PC-3 (cell line): ENCODE results near the gene AFG1L. TPM values are rescaled to one million over a fixed set of nuclear protein-coding genes. Genes with fewer than 3 reads are reported as not detected.

Source experiments
- ATAC-seq: fragments of 200-7000 bp; cut with Tn5 transposase; 2 replicates; pipeline ENCODE4 v1.9.1; 2020; ENCODE audit warnings: mild to moderate bottlenecking, moderate library complexity
- BruUV-seq: library from RNA; stranded (reverse); fragments of 400-500 nt; replicated peaks from 2 replicates; lab custom pipeline; 2021; lab: Mats Ljungman, UMichigan
- CTCF ChIA-PET: fragments of 300-600 bp; sonication (Branson Sonifier 250); formaldehyde crosslinking; loops from one replicate; lab custom pipeline; 2022; ENCODE audit warnings: antibody characterized with exemption; lab: Charles Lee
- POLR2A ChIA-PET: fragments of 300-600 bp; sonication (Branson Sonifier 250); formaldehyde crosslinking; loops from one replicate; lab custom pipeline; 2022; ENCODE audit warnings: antibody characterized with exemption; ENCODE audit not compliant: unreplicated experiment; lab: Charles Lee
- DNase-seq: peaks from one replicate; pipeline ENCODE4 v3.0.0-alpha.2; 2015
- H2AFZ ChIP-seq: fragments of 300-600 bp; sonication (generic); 2 replicates; pipeline ENCODE4 v1.6.0; 2016; ENCODE audit warnings: antibody characterized with exemption, low read length
- H3F3A ChIP-seq: fragments of 300-600 bp; sonication (generic); one replicate; pipeline ENCODE4 v1.6.0; 2017; ENCODE audit warnings: antibody characterized with exemption, low read length, control low read depth, mild to moderate bottlenecking; ENCODE audit not compliant: unreplicated experiment
- H3K27ac ChIP-seq: fragments of 300-600 bp; sonication (generic); 2 replicates; pipeline ENCODE4 v1.5.1; 2016; ENCODE audit warnings: mild to moderate bottlenecking, low read length
- H3K27me3 ChIP-seq: fragments of 300-600 bp; sonication (generic); 2 replicates; pipeline ENCODE4 v1.6.1; 2016; ENCODE audit warnings: low read length, mixed read lengths
- H3K36me3 ChIP-seq: fragments of 300-600 bp; sonication (generic); 2 replicates; pipeline ENCODE4 v1.6.1; 2016; ENCODE audit warnings: low read depth, mixed run types, low read length, mixed read lengths
- H3K4me1 ChIP-seq: fragments of 300-600 bp; sonication (generic); 2 replicates; pipeline ENCODE4 v1.5.1; 2016; ENCODE audit warnings: low read length; ENCODE audit not compliant: insufficient read depth
- H3K4me2 ChIP-seq: fragments of 300-600 bp; sonication (generic); 2 replicates; pipeline ENCODE4 v1.6.0; 2016; ENCODE audit warnings: low read length
- H3K4me3 ChIP-seq: fragments of 300-600 bp; sonication (generic); 2 replicates; pipeline ENCODE4 v1.5.1; 2016; ENCODE audit warnings: mild to moderate bottlenecking, low read length, mixed read lengths
- H3K79me2 ChIP-seq: fragments of 300-600 bp; sonication (generic); 2 replicates; pipeline ENCODE4 v1.6.1; 2017; ENCODE audit warnings: low read length, mixed read lengths
- H3K9ac ChIP-seq: fragments of 300-600 bp; sonication (generic); 2 replicates; pipeline ENCODE4 v1.6.0; 2016; ENCODE audit warnings: mild to moderate bottlenecking, low read length
- H3K9me2 ChIP-seq: fragments of 300-600 bp; sonication (generic); replicated peaks from 2 replicates; pipeline ENCODE4 v1.6.1; 2016; ENCODE audit warnings: mixed run types, low read length, mixed read lengths
- H3K9me3 ChIP-seq: fragments of 300-600 bp; sonication (generic); 2 replicates; pipeline ENCODE4 v1.6.1; 2016; ENCODE audit warnings: low read length, mixed read lengths
- H4K20me1 ChIP-seq: fragments of 300-600 bp; sonication (generic); 2 replicates; pipeline ENCODE4 v1.6.1; 2016; ENCODE audit warnings: low read length, mixed read lengths
- EZH2 ChIP-seq: fragments of 300-600 bp; sonication (generic); IDR thresholded peaks from one replicate; pipeline ENCODE4 v1.6.1; 2017; ENCODE audit warnings: antibody characterized with exemption, mild to moderate bottlenecking, low read length; ENCODE audit not compliant: unreplicated experiment
- EZH2phosphoT487 ChIP-seq: fragments of 300-600 bp; sonication (generic); IDR thresholded peaks from 2 replicates; pipeline ENCODE4 v1.6.1; 2018; ENCODE audit warnings: mild to moderate bottlenecking, antibody characterized with exemption, low read length, borderline replicate concordance
- intact Hi-C: fragments of 100-400 bp; cut with micrococcal nuclease; formaldehyde crosslinking; loops from 2 replicates; pipeline ENCODE4 v1.9.0; 2023
- total RNA-seq: library from RNA; depleted of rRNA; stranded (reverse); fragments of >200 nt; gene quantifications from 2 replicates; pipeline ENCODE4 v1.2.3, GENCODE V29; 2014
- TF ChIP-seq, protein P1 (sequence below): fragments of 300-600 bp; sonication (generic); conservative IDR thresholded peaks from 2 replicates; pipeline ENCODE4 v1.5.1; 2017; ENCODE audit warnings: antibody characterized with exemption, low read depth, mild to moderate bottlenecking, low read length

AFG1L gene
- total RNA-seq, 1 experiment from 2014 or later, result 3.6 TPM

DNA sequence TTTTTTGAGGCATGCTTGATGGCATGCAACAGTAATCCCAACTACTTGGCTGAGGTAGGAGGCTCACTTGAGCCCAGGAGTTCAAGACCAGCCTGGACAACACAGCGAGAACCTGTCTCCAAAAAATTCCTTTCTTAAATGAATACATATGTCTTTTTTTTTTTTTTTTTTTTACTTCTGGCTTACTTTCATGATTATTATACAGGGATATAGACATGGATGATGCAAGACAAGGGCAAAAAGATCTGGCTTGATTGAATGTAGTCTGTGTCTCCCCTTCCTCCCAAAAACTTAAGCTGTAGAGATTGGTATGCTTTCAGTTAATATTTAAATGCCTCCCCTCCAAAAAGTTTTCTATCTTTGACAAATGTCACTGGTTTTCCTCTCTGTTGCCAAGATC is 41.6 kb upstream of the AFG1L start:
- POLR2A ChIA-PET, result no interaction called here
- Histone ChIP-seq H4K20me1 (peaks cover 4% of the 10 kb centered on the region; the same call in 1 of the 2 replicates), H3K4me1 (no peaks in the 10 kb centered on the region), H3K27me3 (no peaks in the 10 kb centered on the region), H3K9ac (no peak overlapping the region), H2AFZ (no peak overlapping the region), H3F3A (no peaks in the 10 kb centered on the region), H3K27ac (no peak overlapping the region), H3K4me3 (no peak overlapping the region), H3K9me3 (no peaks in the 10 kb centered on the region), H3K79me2 (peaks cover 94% of the 10 kb centered on the region), H3K36me3 (no peaks in the 10 kb centered on the region), H3K4me2 (no peak overlapping the region), H3K9me2 (no peaks in the 10 kb centered on the region)
- no peak for ATAC-seq
- intact Hi-C loops, result loop anchor here (5.0 kb wide), 1 partner anchor 239 kb away; no protein-coding TSS in a partner anchor
- TF ChIP-seq EZH2, result no peak
- no peak for TF ChIP-seq EZH2phosphoT487
- TF ChIP-seq, protein P1, sequence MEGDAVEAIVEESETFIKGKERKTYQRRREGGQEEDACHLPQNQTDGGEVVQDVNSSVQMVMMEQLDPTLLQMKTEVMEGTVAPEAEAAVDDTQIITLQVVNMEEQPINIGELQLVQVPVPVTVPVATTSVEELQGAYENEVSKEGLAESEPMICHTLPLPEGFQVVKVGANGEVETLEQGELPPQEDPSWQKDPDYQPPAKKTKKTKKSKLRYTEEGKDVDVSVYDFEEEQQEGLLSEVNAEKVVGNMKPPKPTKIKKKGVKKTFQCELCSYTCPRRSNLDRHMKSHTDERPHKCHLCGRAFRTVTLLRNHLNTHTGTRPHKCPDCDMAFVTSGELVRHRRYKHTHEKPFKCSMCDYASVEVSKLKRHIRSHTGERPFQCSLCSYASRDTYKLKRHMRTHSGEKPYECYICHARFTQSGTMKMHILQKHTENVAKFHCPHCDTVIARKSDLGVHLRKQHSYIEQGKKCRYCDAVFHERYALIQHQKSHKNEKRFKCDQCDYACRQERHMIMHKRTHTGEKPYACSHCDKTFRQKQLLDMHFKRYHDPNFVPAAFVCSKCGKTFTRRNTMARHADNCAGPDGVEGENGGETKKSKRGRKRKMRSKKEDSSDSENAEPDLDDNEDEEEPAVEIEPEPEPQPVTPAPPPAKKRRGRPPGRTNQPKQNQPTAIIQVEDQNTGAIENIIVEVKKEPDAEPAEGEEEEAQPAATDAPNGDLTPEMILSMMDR, result no peak
- DNase-seq, result no peak
- CTCF ChIA-PET, result no interaction called here
- BruUV-seq, result no TSS peak

- no peak overlapping the region for H3K27ac ChIP-seq
- no peaks in the 10 kb centered on the region for H3K27me3 ChIP-seq
- no peak overlapping the region for H3K4me3 ChIP-seq
- no peak overlapping the region for H3K4me2 ChIP-seq
- intact Hi-C loops, result loop anchor here (5.0 kb wide), 1 partner anchor 238 kb away; no protein-coding TSS in a partner anchor
- CTCF ChIA-PET, result no interaction called here
- H4K20me1 ChIP-seq, result peaks cover 4% of the 10 kb centered on the region; the same call in 1 of the 2 replicates
- no TSS peak for BruUV-seq
- H3K4me1 ChIP-seq, result peaks cover 6% of the 10 kb centered on the region; the same call in 1 of the 2 replicates
- H3K9me2 ChIP-seq, result no peaks in the 10 kb centered on the region
- ATAC-seq (no peak), DNase-seq (no peak)
- H3F3A ChIP-seq, result no peaks in the 10 kb centered on the region
- POLR2A ChIA-PET, result no interaction called here
- no peaks in the 10 kb centered on the region for H3K36me3 ChIP-seq
- H3K9ac ChIP-seq, result no peak overlapping the region
- no peak overlapping the region for H2AFZ ChIP-seq
- no peaks in the 10 kb centered on the region for H3K9me3 ChIP-seq
- H3K79me2 ChIP-seq, result peaks cover 96% of the 10 kb centered on the region
- TF ChIP-seq EZH2phosphoT487 (no peak), EZH2 (no peak)
- TF ChIP-seq, protein P1, result no peak
Observed at GRCh38 chr6:108254433-108255410, 40.1 kb upstream of the AFG1L start.
